Measurements from ENCODE around the gene TOMM22.

DNA sequence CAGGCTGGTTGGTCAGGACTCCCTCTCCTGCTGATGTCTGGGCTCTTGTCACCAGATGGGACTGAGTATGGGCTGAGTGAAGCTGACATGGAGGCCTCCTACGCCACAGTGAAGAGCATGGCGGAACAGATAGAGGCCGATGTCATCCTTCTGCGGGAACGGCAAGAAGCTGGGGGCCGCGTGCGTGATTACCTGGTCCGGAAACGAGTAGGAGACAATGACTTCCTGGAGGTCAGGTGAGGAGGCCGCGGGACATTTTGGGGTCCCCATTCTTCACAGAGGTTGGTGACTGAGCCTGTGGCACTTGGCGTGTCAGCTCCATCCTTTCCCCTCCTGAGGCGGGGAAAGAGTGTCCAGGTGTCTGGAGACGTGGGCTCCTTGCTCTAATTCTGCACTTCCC lies 34.1 kb downstream of the TOMM22 start:
- TF ChIP-seq RARB (CRISPR knock-in tag; IDR thresholded peaks at IDR 0.05), result no peak
- no peak for TF ChIP-seq RCOR1 (IDR thresholded peaks at IDR 0.05; ENCODE audit: low read depth, low read length)
- no peak for TF ChIP-seq SMC3 (IDR thresholded peaks at IDR 0.05)
- TF ChIP-seq, protein P1, sequence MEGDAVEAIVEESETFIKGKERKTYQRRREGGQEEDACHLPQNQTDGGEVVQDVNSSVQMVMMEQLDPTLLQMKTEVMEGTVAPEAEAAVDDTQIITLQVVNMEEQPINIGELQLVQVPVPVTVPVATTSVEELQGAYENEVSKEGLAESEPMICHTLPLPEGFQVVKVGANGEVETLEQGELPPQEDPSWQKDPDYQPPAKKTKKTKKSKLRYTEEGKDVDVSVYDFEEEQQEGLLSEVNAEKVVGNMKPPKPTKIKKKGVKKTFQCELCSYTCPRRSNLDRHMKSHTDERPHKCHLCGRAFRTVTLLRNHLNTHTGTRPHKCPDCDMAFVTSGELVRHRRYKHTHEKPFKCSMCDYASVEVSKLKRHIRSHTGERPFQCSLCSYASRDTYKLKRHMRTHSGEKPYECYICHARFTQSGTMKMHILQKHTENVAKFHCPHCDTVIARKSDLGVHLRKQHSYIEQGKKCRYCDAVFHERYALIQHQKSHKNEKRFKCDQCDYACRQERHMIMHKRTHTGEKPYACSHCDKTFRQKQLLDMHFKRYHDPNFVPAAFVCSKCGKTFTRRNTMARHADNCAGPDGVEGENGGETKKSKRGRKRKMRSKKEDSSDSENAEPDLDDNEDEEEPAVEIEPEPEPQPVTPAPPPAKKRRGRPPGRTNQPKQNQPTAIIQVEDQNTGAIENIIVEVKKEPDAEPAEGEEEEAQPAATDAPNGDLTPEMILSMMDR (IDR thresholded peaks at IDR 0.05), result no peak
- TF ChIP-seq KDM5A (IDR thresholded peaks at IDR 0.05), result no peak
- TF ChIP-seq, protein P2, sequence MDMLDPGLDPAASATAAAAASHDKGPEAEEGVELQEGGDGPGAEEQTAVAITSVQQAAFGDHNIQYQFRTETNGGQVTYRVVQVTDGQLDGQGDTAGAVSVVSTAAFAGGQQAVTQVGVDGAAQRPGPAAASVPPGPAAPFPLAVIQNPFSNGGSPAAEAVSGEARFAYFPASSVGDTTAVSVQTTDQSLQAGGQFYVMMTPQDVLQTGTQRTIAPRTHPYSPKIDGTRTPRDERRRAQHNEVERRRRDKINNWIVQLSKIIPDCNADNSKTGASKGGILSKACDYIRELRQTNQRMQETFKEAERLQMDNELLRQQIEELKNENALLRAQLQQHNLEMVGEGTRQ (IDR thresholded peaks at IDR 0.05), result no peak
- no peak for TF ChIP-seq RFX5 (IDR thresholded peaks at IDR 0.05)
- TF ChIP-seq NPAS2 (CRISPR knock-in tag; IDR thresholded peaks at IDR 0.05; ENCODE audit: borderline replicate concordance), result no peak
- TF ChIP-seq JUN (IDR thresholded peaks at IDR 0.05), result no peak
- no peak for TF ChIP-seq ZFP36 (IDR thresholded peaks at IDR 0.05; ENCODE audit: borderline replicate concordance, partially characterized antibody)
- TF ChIP-seq, protein P3, sequence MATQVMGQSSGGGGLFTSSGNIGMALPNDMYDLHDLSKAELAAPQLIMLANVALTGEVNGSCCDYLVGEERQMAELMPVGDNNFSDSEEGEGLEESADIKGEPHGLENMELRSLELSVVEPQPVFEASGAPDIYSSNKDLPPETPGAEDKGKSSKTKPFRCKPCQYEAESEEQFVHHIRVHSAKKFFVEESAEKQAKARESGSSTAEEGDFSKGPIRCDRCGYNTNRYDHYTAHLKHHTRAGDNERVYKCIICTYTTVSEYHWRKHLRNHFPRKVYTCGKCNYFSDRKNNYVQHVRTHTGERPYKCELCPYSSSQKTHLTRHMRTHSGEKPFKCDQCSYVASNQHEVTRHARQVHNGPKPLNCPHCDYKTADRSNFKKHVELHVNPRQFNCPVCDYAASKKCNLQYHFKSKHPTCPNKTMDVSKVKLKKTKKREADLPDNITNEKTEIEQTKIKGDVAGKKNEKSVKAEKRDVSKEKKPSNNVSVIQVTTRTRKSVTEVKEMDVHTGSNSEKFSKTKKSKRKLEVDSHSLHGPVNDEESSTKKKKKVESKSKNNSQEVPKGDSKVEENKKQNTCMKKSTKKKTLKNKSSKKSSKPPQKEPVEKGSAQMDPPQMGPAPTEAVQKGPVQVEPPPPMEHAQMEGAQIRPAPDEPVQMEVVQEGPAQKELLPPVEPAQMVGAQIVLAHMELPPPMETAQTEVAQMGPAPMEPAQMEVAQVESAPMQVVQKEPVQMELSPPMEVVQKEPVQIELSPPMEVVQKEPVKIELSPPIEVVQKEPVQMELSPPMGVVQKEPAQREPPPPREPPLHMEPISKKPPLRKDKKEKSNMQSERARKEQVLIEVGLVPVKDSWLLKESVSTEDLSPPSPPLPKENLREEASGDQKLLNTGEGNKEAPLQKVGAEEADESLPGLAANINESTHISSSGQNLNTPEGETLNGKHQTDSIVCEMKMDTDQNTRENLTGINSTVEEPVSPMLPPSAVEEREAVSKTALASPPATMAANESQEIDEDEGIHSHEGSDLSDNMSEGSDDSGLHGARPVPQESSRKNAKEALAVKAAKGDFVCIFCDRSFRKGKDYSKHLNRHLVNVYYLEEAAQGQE (IDR thresholded peaks at IDR 0.05), result no peak
- TF ChIP-seq MAFK (IDR thresholded peaks at IDR 0.05; ENCODE audit: partially characterized antibody), result no peak
- TF ChIP-seq CEBPB (IDR thresholded peaks at IDR 0.05), result no peak

Data from A549 (cell line).